Erythroblast (primary cell): ENCODE data around the gene SPTBN1.
"Not testable (repeated sequence)": the region's sequence is repeated elsewhere in the genome, so short reads cannot be mapped to it uniquely, and the experiment has no call there.

ENCODE experiments used
- DNase-seq, 2 experiments: peaks; one replicate each; lab custom pipeline; 2025; lab: John Stamatoyannopoulos, UW
- GATA1 ChIP-seq: IDR thresholded peaks from 2 replicates; pipeline ENCODE4 v1.6.1; 2011; ENCODE audit warnings: low read depth, mild to moderate bottlenecking, control low read depth, low read length, moderate library complexity
- POLR2A ChIP-seq: IDR thresholded peaks from 2 replicates; pipeline ENCODE4 v1.6.1; 2011; ENCODE audit warnings: mild to moderate bottlenecking, low read length

Gene SPTBN1

DNA sequence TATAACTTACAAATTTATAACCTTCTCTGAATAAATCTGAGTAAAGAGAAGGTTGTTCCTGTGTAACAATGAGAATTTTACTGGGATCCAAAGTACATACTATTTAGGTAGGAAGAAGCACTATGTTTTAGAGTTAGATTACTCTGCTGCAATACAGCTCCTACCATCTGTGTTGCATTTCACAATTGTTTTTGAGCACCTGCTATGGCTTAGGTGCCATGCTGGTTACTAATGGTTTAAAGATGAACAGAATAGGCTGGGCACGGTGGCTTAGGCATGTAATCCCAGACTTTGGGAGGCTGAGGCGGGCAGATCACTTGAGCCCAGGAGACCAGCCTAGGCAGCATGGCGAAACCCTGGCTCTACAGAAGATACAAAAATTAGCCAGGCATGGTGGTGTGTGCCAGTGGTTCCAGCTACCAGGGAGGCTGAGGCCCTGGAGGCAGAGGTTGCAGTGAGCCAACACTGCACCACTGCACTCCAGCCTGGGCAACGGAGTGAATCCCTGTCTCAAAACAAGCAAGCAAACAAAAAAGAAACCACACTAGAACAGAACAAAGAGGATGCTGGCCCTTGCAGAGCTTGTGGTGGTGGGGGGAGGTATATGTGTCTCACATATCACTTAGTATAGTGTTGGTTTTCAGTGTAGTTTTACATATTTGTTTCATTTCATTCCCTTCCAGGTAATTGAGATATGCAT, 56.7 kb downstream of the SPTBN1 start:
- TF ChIP-seq GATA1 (no peak), POLR2A (no peak)
- DNase-seq = no peak

- no peak for DNase-seq
- TF ChIP-seq GATA1 (no peak), POLR2A (no peak)
Measured at GRCh38 chr2:54513363-54513715, 57.2 kb downstream of the SPTBN1 start.

- no peak for DNase-seq
- TF ChIP-seq GATA1 (no peak), POLR2A (no peak)
Measured at GRCh38 chr2:54514822-54515569, 58.9 kb downstream of the SPTBN1 start.

DNA sequence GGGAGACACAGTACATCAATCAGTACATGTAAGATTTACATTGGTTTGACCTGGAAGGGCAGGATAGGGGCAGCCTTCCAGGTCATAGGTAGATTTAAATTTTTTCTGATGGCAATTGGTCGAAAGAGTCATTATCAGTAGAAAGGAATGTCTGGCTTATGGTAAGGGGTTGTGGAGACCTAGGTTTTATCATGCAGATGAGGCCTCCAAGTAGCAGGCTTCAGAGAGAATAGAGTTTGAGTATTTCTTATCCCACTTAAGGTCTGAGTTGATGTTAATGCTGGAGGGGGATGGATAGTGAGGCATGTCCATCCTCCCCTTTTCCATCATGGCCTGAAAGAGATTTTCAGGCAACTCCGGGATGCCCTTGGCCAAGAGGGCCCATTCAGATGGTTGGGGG, 60.7 kb downstream of the SPTBN1 start:
- TF ChIP-seq GATA1 (no peak), POLR2A (no peak)
- DNase-seq = no peak

- DNase-seq = not testable (repeated sequence)
Measured at GRCh38 chr2:54518016-54518415, 61.9 kb downstream of the SPTBN1 start.

DNA sequence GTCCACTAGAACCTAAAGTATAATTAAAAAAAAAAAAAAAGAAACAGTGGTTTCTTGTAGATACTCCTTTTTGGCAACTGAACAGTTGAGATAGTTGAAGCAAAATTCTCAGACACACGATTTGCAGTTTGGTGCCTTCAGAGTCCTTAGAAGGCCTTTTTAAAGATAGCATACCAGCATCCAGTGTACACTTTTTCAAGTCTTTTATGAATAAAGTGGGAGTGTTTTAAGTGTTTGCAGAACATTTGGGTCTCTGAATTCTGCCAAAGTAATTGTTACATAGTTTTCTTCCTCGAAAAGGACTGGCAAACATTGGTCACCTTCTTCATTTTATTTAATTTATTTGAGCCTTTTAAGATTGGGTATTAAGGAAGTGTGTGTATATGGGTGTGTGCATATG, 62.3 kb downstream of the SPTBN1 start:
- TF ChIP-seq POLR2A = no peak
- no peak for TF ChIP-seq GATA1
- no peak for DNase-seq

DNA sequence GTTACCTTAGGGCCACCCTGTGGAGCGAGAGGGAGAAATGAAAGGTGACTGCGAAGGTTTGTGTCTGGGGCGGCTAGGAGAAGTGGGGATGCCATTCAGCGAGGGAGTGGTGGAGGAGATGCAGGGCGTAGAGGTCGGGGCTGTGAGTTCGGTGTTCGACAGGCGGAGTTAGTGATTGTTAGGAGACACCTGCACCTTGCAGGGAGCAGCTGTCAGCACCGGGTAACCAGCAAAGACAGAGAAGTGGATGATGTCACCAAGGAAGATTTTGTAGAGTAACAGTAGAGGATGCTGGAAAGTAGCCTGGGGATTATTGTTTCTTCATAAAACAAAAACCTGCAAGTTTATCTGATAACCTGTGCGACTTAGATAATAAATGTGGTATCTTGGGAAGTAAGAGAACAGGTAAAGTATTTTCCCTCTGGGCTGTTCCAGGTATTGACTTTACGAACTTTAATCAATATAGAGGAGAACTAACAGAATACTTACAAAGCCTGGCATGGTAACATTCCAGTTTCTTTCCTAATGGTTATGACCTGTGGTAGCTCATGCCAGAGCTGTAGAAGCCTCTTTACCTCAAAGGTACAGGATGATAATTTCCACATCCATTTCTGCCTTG, 63.8 kb downstream of the SPTBN1 start:
- TF ChIP-seq GATA1 = no peak
- TF ChIP-seq POLR2A = no peak
- DNase-seq = no peak

DNA sequence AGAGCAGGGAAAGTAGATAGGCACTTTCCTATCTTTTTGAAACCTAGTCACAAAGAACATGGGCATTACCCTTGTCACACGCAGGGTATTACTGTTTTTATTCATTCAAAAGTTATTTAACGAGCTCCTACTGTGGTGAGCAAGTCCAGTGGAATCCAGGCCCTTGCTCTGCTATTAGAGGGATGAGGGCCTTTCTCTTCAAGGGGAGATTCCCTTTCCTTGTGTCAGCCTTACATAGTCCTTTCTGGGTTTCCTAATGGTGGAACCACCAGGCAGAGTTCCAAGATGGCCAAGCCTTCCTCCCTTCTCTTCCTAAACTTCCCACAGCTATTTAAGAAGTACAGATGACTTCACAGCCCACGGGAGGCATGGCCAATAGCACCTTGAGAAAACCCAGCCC, 64.6 kb downstream of the SPTBN1 start:
- TF ChIP-seq GATA1 = no peak
- DNase-seq = no peak

GRCh38 chr2:54522624-54523281, 66.6 kb downstream of the SPTBN1 start:
- DNase-seq = peak; percentile 39 to 69
- TF ChIP-seq POLR2A (no peak), GATA1 (no peak)

- TF ChIP-seq GATA1 = no peak
- no peak for TF ChIP-seq POLR2A
- no peak for DNase-seq
Measured at GRCh38 chr2:54523324-54523959, 67.3 kb downstream of the SPTBN1 start.

DNA sequence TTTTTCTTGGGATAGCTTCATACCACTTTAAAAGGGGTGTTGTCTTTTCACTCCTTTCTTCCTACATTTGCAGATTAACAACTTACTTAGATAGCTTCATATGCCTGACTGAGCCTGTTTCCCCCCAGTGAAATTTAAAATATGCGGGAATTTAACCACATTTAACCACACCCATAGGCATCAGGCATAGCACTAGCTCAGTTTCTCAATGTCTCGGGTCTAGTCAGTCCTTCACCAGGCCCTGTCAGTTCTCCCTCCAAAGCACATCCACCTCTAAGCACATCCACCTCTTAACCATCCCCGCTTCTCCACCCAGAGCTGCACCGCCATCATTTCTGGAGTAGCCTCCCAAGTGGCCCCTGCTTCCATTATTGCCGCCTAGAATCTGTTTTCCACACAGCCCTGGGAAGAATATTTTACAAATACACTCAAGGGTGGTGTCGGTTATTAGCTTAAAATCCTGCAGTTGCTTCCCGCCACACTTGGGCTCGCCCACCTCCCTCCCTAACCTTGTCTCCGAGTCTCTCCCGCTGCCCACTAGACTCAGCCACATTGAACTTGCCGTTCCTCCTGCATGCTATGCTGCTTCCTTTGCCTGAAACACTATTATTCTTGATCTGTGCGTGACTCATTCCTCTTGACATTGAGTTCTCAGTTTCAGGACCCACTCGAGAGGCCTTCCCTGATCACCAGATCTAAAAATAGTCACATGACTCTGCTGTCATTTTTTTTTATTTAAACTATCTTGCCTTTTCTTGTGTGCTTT, 68.3 kb downstream of the SPTBN1 start:
- no peak for DNase-seq
- TF ChIP-seq GATA1 (no peak), POLR2A (no peak)

DNA sequence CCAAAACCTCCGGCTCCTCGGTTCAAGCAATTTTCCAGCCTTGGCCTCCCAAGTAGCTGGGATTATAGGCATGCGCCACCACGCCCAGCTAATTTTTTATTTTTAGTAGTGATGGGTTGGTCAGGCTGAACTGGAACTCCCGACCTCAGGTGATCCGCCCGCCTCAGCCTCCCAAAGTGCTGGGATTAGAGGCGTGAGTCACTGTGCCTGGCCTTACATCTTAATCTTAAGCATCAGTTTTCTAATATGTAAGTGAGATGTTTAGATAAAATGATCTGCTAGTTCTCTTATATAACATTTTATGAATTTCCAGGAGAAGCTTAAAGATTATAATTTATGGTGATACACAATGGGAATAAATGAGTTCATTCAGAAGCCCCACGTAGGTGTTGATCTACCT, 69.2 kb downstream of the SPTBN1 start:
- no peak for DNase-seq

More for the DNA sequence above, 69.2 kb downstream of the SPTBN1 start:
- TF ChIP-seq POLR2A = no peak
- TF ChIP-seq GATA1 = no peak
